ENCODE measurements around the gene ADAM30. TPM values are rescaled to one million over a fixed set of nuclear protein-coding genes. Genes with fewer than 3 reads are reported as not detected.

Gene ADAM30
- polyA plus RNA-seq, 1 experiment, result not detected

DNA sequence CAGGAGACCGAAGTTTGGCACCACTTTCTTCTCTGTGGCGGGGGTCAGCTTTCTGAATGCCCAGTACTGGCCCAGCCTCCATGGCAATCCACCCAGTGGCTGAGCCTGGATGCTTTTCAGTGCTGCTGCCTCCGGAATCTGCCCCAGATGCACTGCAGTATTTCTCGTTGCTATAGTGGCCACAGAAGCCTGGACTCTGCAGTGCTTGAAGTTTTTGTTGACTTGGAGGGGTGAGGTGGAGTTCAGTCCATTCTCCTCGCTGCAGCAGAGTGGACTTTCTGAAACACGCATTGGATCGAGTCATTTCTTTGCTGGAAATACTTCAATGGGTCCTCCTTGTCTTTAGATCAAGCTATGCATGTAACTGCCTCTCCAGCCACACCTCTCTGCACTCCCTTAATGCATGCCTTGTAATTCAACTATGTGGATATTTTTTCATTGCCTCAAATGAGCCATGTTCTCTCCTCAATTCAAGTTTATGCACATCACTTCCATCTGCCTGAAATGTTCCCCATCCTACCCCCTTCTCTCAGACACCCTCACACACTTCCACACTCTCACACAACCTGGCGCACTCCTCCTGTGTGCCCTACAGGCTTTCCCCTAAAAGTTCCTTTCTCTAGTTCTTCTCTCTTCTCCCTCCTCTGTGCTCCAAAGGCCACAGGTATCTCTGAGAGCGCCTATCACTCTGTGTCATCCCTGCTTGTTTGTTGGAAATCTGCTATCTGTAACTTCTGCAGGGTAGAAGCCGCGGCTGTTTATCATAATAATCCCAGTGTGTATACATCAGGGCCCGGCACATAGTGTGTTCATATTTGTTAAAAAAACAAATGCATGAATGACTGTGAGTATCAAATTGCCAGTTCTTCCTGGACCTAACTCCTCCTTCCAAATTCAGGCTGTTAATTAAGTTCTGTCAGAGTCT, 16.5 kb downstream of the ADAM30 start:
- no peaks in the 10 kb centered on the region for H3K9me3 ChIP-seq (ENCODE audit: control insufficient read depth, insufficient read depth, low read length)
- ChIA-PET CTCF (interaction anchor here (1.0 to 1.7 kb wide), 3 partner anchors 10 to 135 kb away, joined by 3 to 9 read pairs (median 3); no protein-coding TSS in a partner anchor), POLR2A (no interaction called here)
- no peak for DNase-seq (ENCODE audit: low read depth, low spot score)
- TF ChIP-seq CTCF (IDR thresholded peaks at IDR 0.05; ENCODE audit: low read depth, low read length), result no peak
- H3K4me3 ChIP-seq (ENCODE audit: low read depth, low read length), result no peak overlapping the region
- no peaks in the 10 kb centered on the region for H3K27me3 ChIP-seq (ENCODE audit: control insufficient read depth, insufficient read depth, low read length)
- no peak overlapping the region for H3K27ac ChIP-seq (ENCODE audit: low read depth, low read length)

DNA sequence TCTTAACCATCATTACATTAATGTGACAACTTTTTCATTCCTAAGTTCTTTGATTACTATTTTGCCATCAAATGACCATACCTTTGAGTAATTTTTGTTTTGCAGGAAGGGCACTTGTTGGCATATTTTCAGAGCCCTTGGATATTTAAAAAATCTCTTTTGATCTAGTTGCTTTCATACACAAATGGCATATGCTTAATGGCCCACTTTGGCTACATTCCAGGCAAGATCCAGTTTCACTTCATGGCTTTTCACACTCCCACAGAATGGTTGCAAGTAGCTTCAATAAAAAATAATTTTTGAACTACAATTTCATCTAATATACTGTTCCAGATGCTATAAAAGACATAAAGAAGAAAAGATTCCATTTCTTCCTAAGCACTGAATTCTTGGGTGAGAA, 18.1 kb downstream of the ADAM30 start:
- no peak overlapping the region for H3K4me3 ChIP-seq (ENCODE audit: low read depth, low read length)
- no peak overlapping the region for H3K27ac ChIP-seq (ENCODE audit: low read depth, low read length)
- no peaks in the 10 kb centered on the region for H3K27me3 ChIP-seq (ENCODE audit: control insufficient read depth, insufficient read depth, low read length)
- no peaks in the 10 kb centered on the region for H3K9me3 ChIP-seq (ENCODE audit: control insufficient read depth, insufficient read depth, low read length)
- DNase-seq (ENCODE audit: low read depth, low spot score), result no peak
- ChIA-PET CTCF (interaction anchor here (1.6 to 1.7 kb wide), 2 partner anchors 8 to 90 kb away, joined by 3 to 9 read pairs; no protein-coding TSS in a partner anchor), POLR2A (no interaction called here)
- TF ChIP-seq CTCF (IDR thresholded peaks at IDR 0.05; ENCODE audit: low read depth, low read length), result no peak

GRCh38 chr1:119874186-119874585, 22.1 kb downstream of the ADAM30 start:
- Histone ChIP-seq H3K4me3 (ENCODE audit: low read depth, low read length) (no peak overlapping the region), H3K27me3 (ENCODE audit: control insufficient read depth, insufficient read depth, low read length) (no peaks in the 10 kb centered on the region), H3K27ac (ENCODE audit: low read depth, low read length) (no peak overlapping the region), H3K9me3 (ENCODE audit: control insufficient read depth, insufficient read depth, low read length) (no peaks in the 10 kb centered on the region)
- no peak for DNase-seq (ENCODE audit: low read depth, low spot score)
- ChIA-PET POLR2A (no interaction called here), CTCF (interaction anchor here (1.0 kb wide), 1 partner anchor 9 kb away, joined by 4 read pairs; no protein-coding TSS in a partner anchor)
- no peak for TF ChIP-seq CTCF (IDR thresholded peaks at IDR 0.05; ENCODE audit: low read depth, low read length)

DNA sequence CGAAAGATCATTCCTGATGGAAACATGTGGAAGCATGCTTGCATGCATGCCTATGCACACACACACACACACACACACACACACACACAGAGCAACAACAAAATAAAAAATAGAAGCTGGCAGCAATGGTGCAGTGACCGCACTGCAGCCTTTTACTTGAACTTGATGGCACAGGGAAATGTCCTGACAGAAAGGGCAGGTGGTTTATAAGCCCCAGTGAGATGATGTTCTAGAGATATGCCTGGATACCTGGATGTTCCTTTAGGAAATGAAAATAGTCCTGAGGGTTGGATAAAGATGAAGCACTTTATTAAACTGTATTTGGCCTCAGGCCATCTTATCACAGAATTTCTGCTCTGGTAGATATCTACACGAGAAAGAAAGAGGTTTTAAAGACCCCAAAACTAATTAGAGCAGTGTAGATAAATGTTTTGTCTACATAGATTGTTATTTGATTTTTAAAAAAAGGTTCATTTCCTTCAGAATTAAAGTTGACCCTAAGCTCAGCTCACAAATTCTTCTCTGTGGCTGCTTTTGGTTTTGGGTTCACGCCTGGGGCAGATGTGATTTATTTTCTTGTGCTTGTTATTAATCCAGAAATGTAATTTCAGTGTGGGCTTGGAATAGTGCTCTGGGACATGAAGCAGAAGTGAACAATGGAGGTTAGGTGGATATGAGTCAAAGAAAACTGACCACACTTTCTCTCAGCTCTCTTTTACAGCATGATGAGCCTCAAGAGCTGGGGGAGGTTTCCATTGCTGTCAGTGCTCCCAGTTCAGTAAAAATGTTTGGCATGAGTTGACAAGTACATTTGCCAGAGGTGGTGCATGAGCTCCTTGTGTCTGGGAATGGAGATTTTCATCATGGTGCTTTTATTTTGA, 22.9 kb downstream of the ADAM30 start:
- Histone ChIP-seq H3K27ac (ENCODE audit: low read depth, low read length) (no peak overlapping the region), H3K9me3 (ENCODE audit: control insufficient read depth, insufficient read depth, low read length) (no peaks in the 10 kb centered on the region), H3K4me3 (ENCODE audit: low read depth, low read length) (no peak overlapping the region), H3K27me3 (ENCODE audit: control insufficient read depth, insufficient read depth, low read length) (no peaks in the 10 kb centered on the region)
- peak; percentile 34 for DNase-seq (ENCODE audit: low read depth, low spot score)
- ChIA-PET CTCF (interaction anchor here (1.0 kb wide), 1 partner anchor 10 kb away, joined by 4 read pairs; no protein-coding TSS in a partner anchor), POLR2A (no interaction called here)
- no peak for TF ChIP-seq CTCF (IDR thresholded peaks at IDR 0.05; ENCODE audit: low read depth, low read length)

Data from AG04450 (cell line).